Thymus (tissue), 11 donors: ENCODE measurements around the gene KCNIP1. TPM values are rescaled to one million over a fixed set of nuclear protein-coding genes. Genes with fewer than 3 reads are reported as not detected.

Source experiments
- DNase-seq, 9 donors: peaks; one replicate each; pipeline ENCODE4 v3.0.0-alpha.2; 2013; ENCODE audit warnings: low spot score in 9 of 9, low read depth in 6 of 9, missing footprints in 1 of 9
- H3K27ac ChIP-seq, 2 donors: one replicate each; pipeline ENCODE4 v1.5.1; 2013; ENCODE audit warnings: control low read depth in 1 of 2, low read depth in 1 of 2, low read length in 1 of 2, mild to moderate bottlenecking in 1 of 2, moderate library complexity in 1 of 2
- H3K27me3 ChIP-seq, 2 donors: one replicate each; pipeline ENCODE4 v1.5.1; 2013; ENCODE audit warnings: low read length in 1 of 2; ENCODE audit not compliant: control insufficient read depth in 2 of 2, insufficient read depth in 1 of 2
- H3K36me3 ChIP-seq, 2 donors: one replicate each; pipeline ENCODE4 v1.5.1; 2013; ENCODE audit warnings: low read length in 1 of 2, mild to moderate bottlenecking in 1 of 2, moderate library complexity in 1 of 2; ENCODE audit not compliant: control insufficient read depth in 2 of 2, insufficient read depth in 2 of 2
- H3K4me1 ChIP-seq, 2 donors: one replicate each; pipeline ENCODE4 v1.5.1; 2013; ENCODE audit warnings: low read length in 2 of 2; ENCODE audit not compliant: control insufficient read depth in 2 of 2, insufficient read depth in 2 of 2
- H3K4me3 ChIP-seq, 2 donors: one replicate each; pipeline ENCODE4 v1.5.1; 2013; ENCODE audit warnings: low read length in 2 of 2, control low read depth in 1 of 2, mild to moderate bottlenecking in 1 of 2
- H3K9me3 ChIP-seq, 2 donors: one replicate each; pipeline ENCODE4 v1.5.1; 2013; ENCODE audit warnings: low read length in 1 of 2, mild to moderate bottlenecking in 1 of 2; ENCODE audit not compliant: control insufficient read depth in 2 of 2, insufficient read depth in 1 of 2
- WGBS: extraction: QIAGEN DNeasy Blood & Tissue Kit; methylation state at CpG from one replicate; pipeline ENCODE4 v1.1.7; 2013; 5-methylcytosine and 5-hydroxymethylcytosine counted together
- polyA plus RNA-seq: library from polyadenylated mRNA; stranded (reverse); fragments of 200-250 nt; gene quantifications from one replicate; pipeline ENCODE4 v1.2.3, GENCODE V29; 2013
- total RNA-seq: library from RNA; stranded (reverse); fragments of 120-200 nt; gene quantifications from one replicate; pipeline ENCODE4 v1.2.4, GENCODE V29; 2013
- donor health status: healthy.

KCNIP1 gene
- total and polyA plus RNA-seq, 2 donors, result 0.09 to 0.23 TPM

GRCh38 chr5:170584450-170585058 lies 80.7 kb downstream of the KCNIP1 start:
- H3K27ac ChIP-seq, result no peak overlapping the region
- no peaks in the 10 kb centered on the region for H3K9me3 ChIP-seq
- DNase-seq, result no peak
- 91% methylated on average over 7 of the region's 7 CpGs for WGBS
- H3K36me3 ChIP-seq, result no peaks in the 10 kb centered on the region
- no peak overlapping the region for H3K4me3 ChIP-seq
- no peaks in the 10 kb centered on the region for H3K27me3 ChIP-seq
- H3K4me1 ChIP-seq, result no peaks in the 10 kb centered on the region

GRCh38 chr5:170585273-170585948 lies 81.6 kb downstream of the KCNIP1 start:
- DNase-seq, result no peak
- H3K27me3 ChIP-seq, result no peaks in the 10 kb centered on the region
- 93% methylated on average over 14 of the region's 14 CpGs for WGBS
- H3K9me3 ChIP-seq, result no peaks in the 10 kb centered on the region
- H3K4me3 ChIP-seq, result no peak overlapping the region
- H3K36me3 ChIP-seq, result no peaks in the 10 kb centered on the region
- no peak overlapping the region for H3K27ac ChIP-seq
- H3K4me1 ChIP-seq, result no peaks in the 10 kb centered on the region

GRCh38 chr5:170587808-170588207 lies 84.0 kb downstream of the KCNIP1 start:
- H3K27ac ChIP-seq, result no peak overlapping the region
- WGBS, result 48% methylated on average over 2 of the region's 2 CpGs
- no peaks in the 10 kb centered on the region for H3K36me3 ChIP-seq
- H3K4me1 ChIP-seq, result no peaks in the 10 kb centered on the region
- no peaks in the 10 kb centered on the region for H3K27me3 ChIP-seq
- DNase-seq, result no peak
- H3K4me3 ChIP-seq, result no peak overlapping the region
- H3K9me3 ChIP-seq, result no peaks in the 10 kb centered on the region

GRCh38 chr5:170589643-170590042 lies 85.8 kb downstream of the KCNIP1 start:
- no peak for DNase-seq
- Histone ChIP-seq H3K27ac (no peak overlapping the region), H3K4me3 (no peak overlapping the region), H3K27me3 (no peaks in the 10 kb centered on the region), H3K4me1 (no peaks in the 10 kb centered on the region), H3K9me3 (no peaks in the 10 kb centered on the region), H3K36me3 (no peaks in the 10 kb centered on the region)
- 89% methylated on average over 6 of the region's 6 CpGs for WGBS

GRCh38 chr5:170590566-170590965 lies 86.7 kb downstream of the KCNIP1 start:
- Histone ChIP-seq H3K36me3 (no peaks in the 10 kb centered on the region), H3K27me3 (no peaks in the 10 kb centered on the region), H3K9me3 (no peaks in the 10 kb centered on the region), H3K27ac (no peak overlapping the region), H3K4me3 (no peak overlapping the region), H3K4me1 (no peaks in the 10 kb centered on the region)
- no peak for DNase-seq
- 79% methylated on average over 3 of the region's 3 CpGs for WGBS

- Histone ChIP-seq H3K4me1 (no peaks in the 10 kb centered on the region), H3K27ac (no peak overlapping the region), H3K4me3 (no peak overlapping the region), H3K36me3 (no peaks in the 10 kb centered on the region), H3K27me3 (no peaks in the 10 kb centered on the region), H3K9me3 (no peaks in the 10 kb centered on the region)
- WGBS, result 84% methylated on average over 5 of the region's 5 CpGs
- DNase-seq, result no peak
Measured at GRCh38 chr5:170591054-170591453, 87.2 kb downstream of the KCNIP1 start.

GRCh38 chr5:170596482-170597044 lies 92.7 kb downstream of the KCNIP1 start:
- H3K36me3 ChIP-seq, result no peaks in the 10 kb centered on the region
- 95% methylated on average over 4 of the region's 4 CpGs for WGBS
- peaks cover 0 to 4% of the 10 kb centered on the region in 2 donors for H3K4me1 ChIP-seq
- H3K27ac ChIP-seq, result no peak overlapping the region
- no peaks in the 10 kb centered on the region for H3K9me3 ChIP-seq
- H3K27me3 ChIP-seq, result peaks cover 0 to 10% of the 10 kb centered on the region in 2 donors
- H3K4me3 ChIP-seq, result no peak overlapping the region
- DNase-seq, result no peak

GRCh38 chr5:170597109-170597751 lies 93.4 kb downstream of the KCNIP1 start:
- Histone ChIP-seq H3K4me3 (no peak overlapping the region), H3K27ac (no peak overlapping the region), H3K4me1 (peaks cover 0 to 4% of the 10 kb centered on the region in 2 donors), H3K27me3 (peaks cover 0 to 10% of the 10 kb centered on the region in 2 donors), H3K9me3 (no peaks in the 10 kb centered on the region), H3K36me3 (no peaks in the 10 kb centered on the region)
- WGBS, result 56% methylated on average over 9 of the region's 9 CpGs
- DNase-seq, result no peak

GRCh38 chr5:170597872-170598271 lies 94.1 kb downstream of the KCNIP1 start:
- H3K27ac ChIP-seq, result no peak overlapping the region
- 80% methylated on average over 8 of the region's 8 CpGs for WGBS
- no peaks in the 10 kb centered on the region for H3K9me3 ChIP-seq
- H3K4me3 ChIP-seq, result no peak overlapping the region
- DNase-seq, result no peak
- no peaks in the 10 kb centered on the region for H3K36me3 ChIP-seq
- H3K27me3 ChIP-seq, result peaks cover 0 to 10% of the 10 kb centered on the region in 2 donors
- peaks cover 0 to 4% of the 10 kb centered on the region in 2 donors for H3K4me1 ChIP-seq
